NCI-H2081 (cell line): ENCODE results near the gene NARF.

Experiments used
- DNase-seq, 2 experiments: peaks; one replicate each; lab custom pipeline; 2025; lab: John Stamatoyannopoulos, UW

Gene NARF

GRCh38 chr17:82433560-82434215 is 24.9 kb upstream of the NARF start:
- DNase-seq = no peak

DNA sequence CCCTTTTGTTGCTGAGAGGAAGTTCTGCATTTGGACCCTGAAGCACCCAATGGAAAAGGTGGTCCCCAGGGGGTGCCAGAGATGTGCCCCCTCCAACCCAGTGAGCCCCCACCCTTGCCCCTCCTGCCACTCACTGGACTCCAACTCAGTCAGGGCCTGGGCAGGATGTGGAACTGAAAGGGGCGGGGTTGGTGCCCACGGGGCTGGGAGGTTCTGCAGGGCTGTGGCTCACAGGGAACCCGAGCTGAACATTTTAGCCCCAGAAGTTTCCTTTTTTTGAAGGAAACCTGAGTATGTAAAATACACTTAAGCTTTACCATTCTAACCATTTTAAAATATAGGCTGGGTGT is 24.4 kb upstream of the NARF start:
- no peak for DNase-seq

DNA sequence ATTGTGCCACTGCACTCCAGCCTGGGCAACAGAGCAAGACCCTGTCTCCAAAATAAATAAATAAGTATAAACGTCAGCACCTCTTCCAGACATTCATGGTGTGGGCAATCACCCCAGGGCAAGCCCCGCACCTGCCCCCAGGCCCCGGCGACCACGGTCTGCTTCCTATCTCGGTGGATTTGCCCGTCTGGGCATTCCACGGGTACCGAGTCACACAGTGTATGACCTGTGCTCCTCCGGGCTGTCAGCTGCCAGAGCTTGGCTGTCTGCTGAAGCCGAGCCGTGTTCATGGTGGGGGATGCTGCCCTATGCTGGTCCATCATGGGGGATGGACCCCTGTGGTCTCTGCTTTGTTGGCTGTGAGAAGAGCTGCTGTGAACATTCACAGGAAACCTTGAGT is 23.4 kb upstream of the NARF start:
- DNase-seq = no peak

GRCh38 chr17:82435601-82436583 is 22.6 kb upstream of the NARF start:
- no peak for DNase-seq

GRCh38 chr17:82436601-82437324 is 21.8 kb upstream of the NARF start:
- DNase-seq = no peak

DNA sequence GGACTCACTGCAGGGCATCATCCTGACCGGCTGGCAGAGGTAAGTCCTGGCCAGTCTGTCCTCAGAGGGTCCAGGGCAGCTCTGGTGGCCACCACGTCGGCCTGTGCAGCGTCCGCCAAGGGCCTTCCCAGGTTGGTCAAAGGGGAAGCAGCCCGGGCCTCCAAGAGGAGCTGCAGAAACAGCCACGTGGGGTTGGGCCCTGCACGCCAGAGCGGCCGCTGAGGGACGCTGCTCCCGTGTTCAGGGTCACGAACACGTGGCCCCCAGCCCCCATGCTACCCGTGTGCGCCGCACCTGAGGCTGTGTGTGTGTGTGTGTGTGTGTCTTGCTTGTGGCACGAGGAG is 21.2 kb upstream of the NARF start:
- DNase-seq = no peak

DNA sequence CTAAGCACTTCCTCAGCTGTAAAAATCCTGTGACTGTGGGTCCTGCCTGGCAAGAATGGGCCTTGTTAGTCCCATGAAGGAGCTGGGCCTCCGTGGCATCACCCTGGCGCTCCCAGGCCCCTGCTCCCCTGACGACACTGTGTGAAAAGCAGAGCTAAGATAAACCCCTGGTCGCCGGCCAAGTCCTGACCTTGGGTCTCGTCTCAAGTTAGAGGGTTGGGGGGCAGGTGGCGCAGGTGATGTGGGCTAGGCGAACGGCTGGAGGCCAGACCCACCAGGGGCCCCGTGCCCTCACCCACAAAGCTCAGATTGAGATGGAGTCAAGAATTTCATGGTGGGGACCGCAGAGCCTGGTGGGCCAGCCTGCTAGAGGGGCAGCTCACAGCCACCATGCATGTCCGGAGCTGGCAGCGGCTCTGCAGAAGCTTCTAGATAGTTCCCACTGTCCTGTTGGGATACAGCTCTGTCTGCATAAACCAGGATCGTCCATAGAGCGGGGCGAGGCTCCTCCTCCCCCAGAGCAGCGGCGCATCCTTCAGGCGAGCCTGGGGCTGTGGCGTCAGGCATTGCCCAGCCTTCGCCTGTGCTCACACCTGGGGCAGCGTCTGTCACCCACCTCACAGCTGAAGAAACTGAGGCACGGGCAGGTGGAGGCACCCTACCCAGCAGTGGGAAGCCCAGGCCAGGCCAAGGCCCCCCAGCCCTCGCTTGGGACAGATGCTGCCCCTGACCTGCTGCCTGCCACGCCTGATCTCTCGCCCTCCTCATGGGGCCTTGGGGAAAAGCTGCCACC is 19.9 kb upstream of the NARF start:
- DNase-seq = no peak

GRCh38 chr17:82439194-82439828 is 19.2 kb upstream of the NARF start:
- DNase-seq = no peak

DNA sequence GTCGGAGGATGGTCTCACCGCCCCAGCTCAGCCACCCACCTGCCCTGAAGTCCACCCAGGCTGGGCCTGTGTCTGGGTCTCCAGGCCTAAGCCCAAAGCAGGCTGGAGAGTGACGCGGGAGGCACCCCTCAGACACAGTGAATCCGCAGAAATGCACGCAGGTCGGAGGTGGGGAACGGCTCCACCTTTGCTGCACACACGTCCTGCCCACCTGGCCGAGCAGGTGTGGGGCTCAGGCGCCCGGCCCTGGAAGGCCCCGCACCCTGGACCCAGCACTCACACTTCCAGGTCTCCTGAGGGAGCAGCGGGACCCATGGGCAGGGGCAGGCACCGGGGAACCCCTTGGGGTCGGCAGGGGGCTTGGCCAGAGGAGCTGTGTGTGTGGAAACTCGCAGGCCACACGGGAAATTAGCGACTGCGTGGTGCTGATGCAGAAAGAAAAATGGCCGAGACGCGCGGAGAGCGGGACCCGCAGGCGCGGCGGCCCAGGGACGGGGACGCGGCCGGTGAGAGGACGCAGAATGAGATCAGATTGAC is 18.6 kb upstream of the NARF start:
- DNase-seq = no peak

GRCh38 chr17:82440469-82440981 is 18.0 kb upstream of the NARF start:
- no peak for DNase-seq

GRCh38 chr17:82440991-82441627 is 17.4 kb upstream of the NARF start:
- DNase-seq = no peak

DNA sequence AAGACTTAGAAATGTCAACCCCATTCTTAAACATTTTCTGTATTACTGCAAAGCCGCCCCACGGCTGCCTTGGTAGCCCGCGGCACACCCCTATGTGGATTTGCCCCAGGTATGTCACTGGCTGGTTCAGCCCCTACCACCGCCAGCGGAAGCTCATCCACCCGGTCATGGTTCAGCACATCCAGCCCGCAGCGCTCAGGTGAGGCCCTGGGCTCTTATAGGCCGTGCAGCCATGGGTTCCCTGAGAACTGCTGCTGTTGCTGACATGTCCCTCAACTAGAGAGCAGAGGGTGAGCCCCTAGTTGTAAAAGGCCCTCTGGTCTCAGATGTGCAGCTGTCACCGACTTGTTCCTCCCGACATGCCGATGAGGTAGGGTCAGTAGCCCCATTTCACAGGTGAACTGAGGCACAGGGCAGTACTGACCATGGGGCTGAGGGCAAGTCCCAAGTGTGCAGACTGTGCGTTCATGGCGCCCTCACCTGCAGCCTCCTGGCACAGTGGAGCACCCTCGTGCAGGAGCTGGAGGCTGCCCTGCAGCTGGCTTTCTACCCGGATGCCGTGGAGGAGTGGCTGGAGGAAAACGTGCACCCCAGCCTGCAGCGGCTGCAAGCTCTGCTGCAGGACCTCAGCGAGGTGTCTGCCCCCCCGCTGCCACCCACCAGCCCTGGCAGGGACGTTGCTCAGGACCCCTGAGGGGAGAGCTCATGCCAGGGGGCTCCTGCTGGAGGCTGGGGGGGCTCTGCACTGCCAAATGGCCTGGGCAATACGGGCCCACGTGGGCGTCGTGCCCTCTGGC is 16.7 kb upstream of the NARF start:
- DNase-seq = no peak

GRCh38 chr17:82442643-82443464 is 15.7 kb upstream of the NARF start:
- DNase-seq = no peak

DNA sequence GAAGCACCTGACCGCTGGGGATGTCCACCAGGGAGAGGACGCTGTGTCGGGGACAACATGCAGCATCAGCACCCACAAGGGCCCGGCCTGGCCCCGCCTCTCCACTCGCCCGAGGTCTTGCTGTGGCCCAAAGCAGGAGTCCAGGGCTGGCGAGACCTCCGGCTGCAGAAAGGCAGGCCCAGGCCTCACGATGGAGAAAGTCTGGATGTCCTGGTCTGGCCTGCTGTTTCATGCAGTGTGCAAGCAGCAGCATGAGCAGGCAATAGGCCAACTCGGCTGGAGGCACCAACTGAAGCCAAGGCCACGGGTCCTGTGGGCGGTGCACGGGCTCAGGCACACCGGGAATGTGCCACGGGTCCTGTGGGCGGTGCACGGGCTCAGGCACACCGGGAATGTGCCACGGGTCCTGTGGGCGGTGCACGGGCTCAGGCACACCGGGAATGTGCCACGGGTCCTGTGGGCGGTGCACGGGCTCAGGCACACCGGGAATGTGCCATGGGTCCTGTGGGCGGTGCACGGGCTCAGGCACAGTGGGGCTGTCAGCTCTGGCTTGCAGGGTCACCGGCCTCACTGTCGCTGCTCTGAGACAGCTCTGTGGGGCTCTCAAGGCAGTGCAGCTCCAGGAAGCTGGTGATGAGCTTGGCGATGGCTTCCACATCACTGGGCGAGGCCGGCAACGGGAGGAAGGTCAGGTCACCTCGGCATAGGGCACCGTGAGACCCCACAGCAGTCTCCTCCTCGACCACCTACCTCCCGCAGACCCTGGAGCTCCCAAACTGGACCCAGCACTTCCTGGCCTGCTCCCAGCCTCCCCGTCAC is 14.9 kb upstream of the NARF start:
- no peak for DNase-seq

DNA sequence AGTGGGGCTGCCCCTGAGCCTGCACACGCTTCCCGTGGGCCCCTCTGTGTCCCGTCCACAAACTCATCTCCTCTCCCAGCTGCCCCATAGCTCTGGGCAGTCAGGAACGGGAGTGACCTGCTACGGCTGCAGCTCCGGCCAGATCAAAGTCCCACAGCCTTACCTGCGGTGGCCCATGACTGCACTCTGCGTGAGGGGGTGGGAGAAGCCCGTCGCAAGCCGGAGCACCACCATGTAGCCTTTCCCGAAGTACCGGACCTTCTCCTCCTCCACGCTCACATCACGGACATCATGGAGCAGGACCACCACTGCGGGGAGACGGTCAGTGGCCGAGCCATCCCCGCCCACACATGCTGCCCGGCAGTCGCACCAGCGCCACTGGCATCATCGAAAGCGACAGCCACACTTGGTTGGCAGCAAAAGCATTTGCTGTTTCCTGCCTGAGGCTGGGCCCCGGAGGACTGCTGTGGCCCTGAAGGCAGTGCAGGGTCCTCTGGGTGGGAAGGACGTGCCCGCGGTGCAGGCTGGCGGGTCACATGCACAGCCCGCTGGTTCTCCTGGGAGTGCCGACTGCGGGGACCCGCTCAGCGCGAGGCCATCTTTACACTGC is 14.2 kb upstream of the NARF start:
- DNase-seq = no peak

DNA sequence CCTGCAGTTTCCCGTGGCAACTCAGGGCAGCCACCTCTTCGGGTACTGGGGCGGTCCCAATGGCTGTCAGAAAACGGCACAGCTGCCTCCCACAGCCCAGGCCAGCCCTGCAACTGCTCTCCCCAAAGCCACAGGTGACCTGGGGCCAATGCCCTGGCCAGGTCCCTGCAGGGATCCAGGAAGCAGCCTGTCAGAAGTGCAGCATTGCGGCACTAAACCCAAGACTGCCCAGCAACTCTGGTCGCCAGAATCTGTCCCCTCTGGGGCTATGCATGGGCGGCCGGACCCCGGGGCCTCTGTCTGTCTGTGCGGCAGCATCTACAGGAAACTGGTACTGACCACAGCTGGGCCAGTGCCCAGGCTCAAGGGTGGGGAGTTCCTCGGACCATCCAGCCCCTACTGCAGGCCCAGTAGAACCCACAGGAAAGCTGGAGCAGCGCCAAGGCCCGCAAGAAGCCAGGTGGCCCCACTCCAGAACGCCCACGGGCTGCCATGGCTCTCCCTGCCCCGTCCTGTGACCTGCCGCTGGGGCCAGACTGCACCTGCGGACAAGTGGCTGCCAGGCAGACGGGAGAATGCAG is 13.5 kb upstream of the NARF start:
- DNase-seq = no peak

DNA sequence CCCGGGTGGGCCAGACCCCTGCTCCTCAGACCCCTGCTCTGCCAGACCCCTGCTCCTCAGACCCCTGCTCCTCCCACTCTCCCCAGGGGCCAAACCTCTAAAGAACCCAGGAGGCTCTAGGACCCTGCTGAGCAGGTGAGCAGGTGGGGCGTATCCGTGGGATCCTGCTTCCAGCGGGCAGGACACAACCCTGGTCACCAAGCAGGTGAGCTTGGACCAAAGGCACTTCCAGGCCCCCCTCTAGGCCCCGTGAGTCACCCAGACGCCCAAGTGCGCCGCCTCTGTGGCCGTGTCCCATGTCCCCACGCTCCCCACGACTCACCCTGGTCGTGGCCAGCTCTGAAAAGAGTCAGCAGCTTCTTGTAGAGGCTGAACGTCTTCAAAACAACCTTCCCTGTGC is 13.0 kb upstream of the NARF start:
- no peak for DNase-seq
